A549 (cell line): ENCODE results near the gene RAB21. TPM values are rescaled to one million over a fixed set of nuclear protein-coding genes. Genes with fewer than 3 reads are reported as not detected.

Source experiments
- ATAC-seq, 2 experiments: fragments of 200-7000 bp in 1 of 2; fragments of >200 bp in 1 of 2; cut with Nextera tagmentation in 1 of 2; cut with Tn5 transposase in 1 of 2; 3 replicates each; pipeline versions ENCODE4 v1.8.0 to v1.9.1; 2018 to 2020; ENCODE audit warnings: mild to moderate bottlenecking in 1 of 2, moderate library complexity in 1 of 2
- CTCF ChIA-PET: fragments of 300-600 bp; sonication (Branson Sonifier 250); formaldehyde crosslinking; extraction: SDS; loops from one replicate; lab custom pipeline; 2021; ENCODE audit warnings: antibody characterized with exemption, inconsistent platforms; lab: Yijun Ruan, JAX
- POLR2A ChIA-PET: fragments of 350-600 bp; formaldehyde crosslinking; extraction: SDS; loops from one replicate; lab custom pipeline; 2021; ENCODE audit warnings: antibody characterized with exemption, inconsistent platforms; lab: Yijun Ruan, JAX
- DNase-seq, 2 experiments: peaks; one replicate each; pipeline versions ENCODE4 v3.0.0 to v3.0.0-alpha.2; 2011 to 2016; ENCODE audit warnings: low read depth in 1 of 2, low spot score in 1 of 2
- FAIRE-seq: peaks from 2 replicates; lab custom pipeline; 2011; peaks lifted over from hg19 to GRCh38; lab: Jason Lieb, UNC
- H3K27ac ChIP-seq, 2 experiments: fragments of >200 bp; sonication (Bioruptor Twin); formaldehyde crosslinking; 3 replicates each; pipeline ENCODE4 v1.5.1; 2016 to 2017
- H3K4me1 ChIP-seq: fragments of >200 bp; sonication (Bioruptor Twin); formaldehyde crosslinking; 3 replicates; pipeline ENCODE4 v1.6.1; 2016
- H3K4me2 ChIP-seq: fragments of >200 bp; sonication (Bioruptor Twin); formaldehyde crosslinking; 3 replicates; pipeline ENCODE4 v1.6.1; 2016
- H3K4me3 ChIP-seq: fragments of >200 bp; sonication (Bioruptor Twin); formaldehyde crosslinking; 3 replicates; pipeline ENCODE4 v1.5.1; 2016
- H3K9me3 ChIP-seq: fragments of >200 bp; sonication (Bioruptor Twin); formaldehyde crosslinking; 3 replicates; pipeline ENCODE4 v1.6.1; 2016
- CEBPB ChIP-seq, 2 experiments: fragments of >200 bp in 1 of 2; sonication (Bioruptor Twin) in 1 of 2; formaldehyde crosslinking in 1 of 2; IDR thresholded peaks; 2 replicates each; pipeline ENCODE4 v1.6.1; 2012 to 2016
- CHD2 ChIP-seq: fragments of 150-350 bp; IDR thresholded peaks from 2 replicates; pipeline ENCODE4 v1.6.1; 2014; ENCODE audit warnings: low read length; ENCODE audit not compliant: partially characterized antibody
- EHF ChIP-seq: fragments of 250-450 bp; sonication (Bioruptor Pico); IDR thresholded peaks from 2 replicates; pipeline ENCODE4 v1.5.0; 2020; ENCODE audit warnings: mild to moderate bottlenecking
- FOSL2 ChIP-seq, 2 experiments: fragments of 450-650 bp in 1 of 2; fragments of >200 bp in 1 of 2; sonication (Bioruptor Twin) in 1 of 2; formaldehyde crosslinking; IDR thresholded peaks; 2 replicates each; pipeline versions ENCODE4 v1.5.0 to v1.6.1; 2016 to 2020; ENCODE audit warnings: mild to moderate bottlenecking in 1 of 2, moderate library complexity in 1 of 2
- KDM5A ChIP-seq: fragments of 200-600 bp; sonication (generic); IDR thresholded peaks from 2 replicates; pipeline ENCODE4 v1.6.1; 2016; ENCODE audit warnings: antibody characterized with exemption, mild to moderate bottlenecking
- MAFK ChIP-seq: fragments of 450-650 bp; IDR thresholded peaks from 2 replicates; pipeline ENCODE4 v1.6.1; 2014; ENCODE audit not compliant: partially characterized antibody
- MAZ ChIP-seq: fragments of 150-350 bp; IDR thresholded peaks from 2 replicates; pipeline ENCODE4 v1.6.1; 2014; ENCODE audit warnings: antibody characterized with exemption, low read depth, low read length, borderline replicate concordance
- NFE2L2 ChIP-seq: fragments of 150-350 bp; conservative IDR thresholded peaks from 2 replicates; pipeline ENCODE4 v1.6.1; 2014; ENCODE audit warnings: low read length
- NPAS2 ChIP-seq: fragments of 250-450 bp; sonication (Bioruptor Pico); IDR thresholded peaks from 2 replicates; pipeline ENCODE4 v1.8.0; 2022; ENCODE audit warnings: mild to moderate bottlenecking, moderate library complexity, borderline replicate concordance
- TP53 ChIP-seq: fragments of 250-450 bp; sonication (Bioruptor Pico); IDR thresholded peaks from 2 replicates; pipeline ENCODE4 v1.5.0; 2021; ENCODE audit warnings: mild to moderate bottlenecking, moderate library complexity
- ZC3H11A ChIP-seq: fragments of 450-650 bp; IDR thresholded peaks from 2 replicates; pipeline ENCODE4 v1.6.1; 2014; ENCODE audit warnings: antibody characterized with exemption, mild to moderate bottlenecking
- ZFP36 ChIP-seq: fragments of 450-650 bp; IDR thresholded peaks from 2 replicates; pipeline ENCODE4 v1.6.1; 2014; ENCODE audit warnings: borderline replicate concordance; ENCODE audit not compliant: partially characterized antibody
- WGBS: methylation state at CpG from one replicate; pipeline ENCODE4 v1.1.6; 2017; ENCODE audit errors: missing lambda C conversion rate; 5-methylcytosine and 5-hydroxymethylcytosine counted together
- polyA plus RNA-seq, 4 experiments: library from polyadenylated mRNA; depleted of rRNA in 3 of 4; stranded (reverse); fragments of >200 nt; fragmentation: RNase III in 1 of 4; extraction: RNeasy Plus Mini Kit Qiagen cat#74134 plus additional on column Dnase treatment in 1 of 4; gene quantifications; 2 replicates in 3 of 4; 3 replicates in 1 of 4; pipeline ENCODE4 v1.2.3, GENCODE V29; 2011 to 2017
- TF ChIP-seq, protein P1 (sequence below): IDR thresholded peaks from 2 replicates; pipeline ENCODE4 v1.6.1; 2012
- TF ChIP-seq, protein P2 (sequence below): fragments of >200 bp; sonication (Bioruptor Twin); formaldehyde crosslinking; IDR thresholded peaks from 3 replicates; pipeline ENCODE4 v1.6.1; 2016
- TF ChIP-seq, protein P3 (sequence below): fragments of >200 bp; sonication (Bioruptor Twin); formaldehyde crosslinking; IDR thresholded peaks from 2 replicates; pipeline ENCODE4 v1.6.1; 2016
- TF ChIP-seq, protein P4 (sequence below): fragments of >200 bp; sonication (Bioruptor Twin); formaldehyde crosslinking; IDR thresholded peaks from 3 replicates; pipeline ENCODE4 v1.5.1; 2016
- TF ChIP-seq, protein P5 (sequence below): fragments of 250-450 bp; sonication (Bioruptor Pico); IDR thresholded peaks from 2 replicates; pipeline ENCODE4 v1.5.0; 2020; ENCODE audit warnings: low read depth, mild to moderate bottlenecking, moderate library complexity

Gene RAB21
- polyA plus RNA-seq, 2 of the 4 experiments (the other 2 are of a cell fraction), result 33.1 to 33.3 TPM

DNA sequence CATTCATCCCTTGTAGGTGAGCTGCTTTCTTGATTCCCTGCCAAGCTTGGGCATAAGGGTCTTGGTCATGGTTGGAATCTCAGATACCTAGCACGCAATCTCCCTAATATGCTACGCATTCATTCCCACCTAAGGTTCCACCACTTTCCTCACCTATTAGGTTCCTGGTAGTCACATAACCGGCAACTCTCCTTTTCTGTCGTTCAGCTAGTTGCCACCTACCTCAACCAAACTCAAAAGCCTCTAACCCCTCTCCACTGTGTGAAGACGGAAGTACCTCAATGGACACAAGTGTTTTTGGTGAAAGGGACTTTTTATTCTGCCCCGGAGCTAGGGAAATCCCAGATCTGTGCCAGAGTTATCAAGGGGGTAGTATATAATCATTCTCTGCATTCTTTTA lies 83.6 kb downstream of the RAB21 start (continued):
- TF ChIP-seq, protein P1, sequence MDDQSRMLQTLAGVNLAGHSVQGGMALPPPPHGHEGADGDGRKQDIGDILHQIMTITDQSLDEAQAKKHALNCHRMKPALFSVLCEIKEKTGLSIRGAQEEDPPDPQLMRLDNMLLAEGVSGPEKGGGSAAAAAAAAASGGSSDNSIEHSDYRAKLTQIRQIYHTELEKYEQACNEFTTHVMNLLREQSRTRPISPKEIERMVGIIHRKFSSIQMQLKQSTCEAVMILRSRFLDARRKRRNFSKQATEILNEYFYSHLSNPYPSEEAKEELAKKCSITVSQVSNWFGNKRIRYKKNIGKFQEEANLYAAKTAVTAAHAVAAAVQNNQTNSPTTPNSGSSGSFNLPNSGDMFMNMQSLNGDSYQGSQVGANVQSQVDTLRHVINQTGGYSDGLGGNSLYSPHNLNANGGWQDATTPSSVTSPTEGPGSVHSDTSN, result no peak

DNA sequence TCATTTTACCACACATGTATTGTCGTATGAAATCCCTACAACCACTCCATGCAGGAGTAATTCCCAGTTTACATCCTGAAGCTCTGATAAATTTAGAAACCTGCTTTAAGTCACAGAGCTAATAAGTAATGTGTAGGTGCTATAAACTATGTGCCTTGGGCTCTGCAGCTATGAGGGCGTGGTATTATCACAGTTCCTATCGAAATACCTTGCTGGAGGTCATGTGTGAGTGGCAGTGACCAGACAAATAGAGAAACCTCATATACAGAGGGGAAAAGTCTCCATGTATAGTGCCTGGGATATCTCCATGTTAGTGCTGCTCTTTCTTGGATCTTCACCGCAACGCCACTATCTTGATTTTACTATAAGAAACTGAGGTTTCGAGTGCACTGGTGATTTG lies 84.0 kb downstream of the RAB21 start:
- Histone ChIP-seq H3K4me1 (peaks cover 6% of the 10 kb centered on the region; the same call in 1 of the 3 replicates), H3K27ac (peak overlapping the region; percentile 78 to 88; a peak in 3 of 6 replicates), H3K9me3 (no peaks in the 10 kb centered on the region), H3K4me3 (peak overlapping the region; percentile 76; the same call in 2 of the 3 replicates), H3K4me2 (peak overlapping the region; percentile 87)
- CTCF ChIA-PET, result interaction anchor here (0.8 to 3.6 kb wide), 3 partner anchors 47 to 63 kb away, joined by 3 to 12 read pairs (median 3); no protein-coding TSS in a partner anchor
- DNase-seq (no peak), ATAC-seq (no peak), FAIRE-seq (no peak)
- TF ChIP-seq TP53 (CRISPR knock-in tag), result no peak
- no peak for TF ChIP-seq ZC3H11A
- TF ChIP-seq ZFP36, result no peak
- TF ChIP-seq CHD2, result no peak
- TF ChIP-seq, protein P2, sequence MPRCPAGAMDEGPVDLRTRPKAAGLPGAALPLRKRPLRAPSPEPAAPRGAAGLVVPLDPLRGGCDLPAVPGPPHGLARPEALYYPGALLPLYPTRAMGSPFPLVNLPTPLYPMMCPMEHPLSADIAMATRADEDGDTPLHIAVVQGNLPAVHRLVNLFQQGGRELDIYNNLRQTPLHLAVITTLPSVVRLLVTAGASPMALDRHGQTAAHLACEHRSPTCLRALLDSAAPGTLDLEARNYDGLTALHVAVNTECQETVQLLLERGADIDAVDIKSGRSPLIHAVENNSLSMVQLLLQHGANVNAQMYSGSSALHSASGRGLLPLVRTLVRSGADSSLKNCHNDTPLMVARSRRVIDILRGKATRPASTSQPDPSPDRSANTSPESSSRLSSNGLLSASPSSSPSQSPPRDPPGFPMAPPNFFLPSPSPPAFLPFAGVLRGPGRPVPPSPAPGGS, result no peak
- TF ChIP-seq, protein P3, sequence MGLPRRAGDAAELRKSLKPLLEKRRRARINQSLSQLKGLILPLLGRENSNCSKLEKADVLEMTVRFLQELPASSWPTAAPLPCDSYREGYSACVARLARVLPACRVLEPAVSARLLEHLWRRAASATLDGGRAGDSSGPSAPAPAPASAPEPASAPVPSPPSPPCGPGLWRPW, result no peak
- TF ChIP-seq KDM5A, result no peak
- no peak for TF ChIP-seq NPAS2 (CRISPR knock-in tag)
- TF ChIP-seq EHF (CRISPR knock-in tag), result no peak
- no peak for TF ChIP-seq MAZ
- TF ChIP-seq CEBPB (IDR thresholded peaks at IDR 0.05), result no peak
- no peak for TF ChIP-seq NFE2L2
- TF ChIP-seq, protein P4, sequence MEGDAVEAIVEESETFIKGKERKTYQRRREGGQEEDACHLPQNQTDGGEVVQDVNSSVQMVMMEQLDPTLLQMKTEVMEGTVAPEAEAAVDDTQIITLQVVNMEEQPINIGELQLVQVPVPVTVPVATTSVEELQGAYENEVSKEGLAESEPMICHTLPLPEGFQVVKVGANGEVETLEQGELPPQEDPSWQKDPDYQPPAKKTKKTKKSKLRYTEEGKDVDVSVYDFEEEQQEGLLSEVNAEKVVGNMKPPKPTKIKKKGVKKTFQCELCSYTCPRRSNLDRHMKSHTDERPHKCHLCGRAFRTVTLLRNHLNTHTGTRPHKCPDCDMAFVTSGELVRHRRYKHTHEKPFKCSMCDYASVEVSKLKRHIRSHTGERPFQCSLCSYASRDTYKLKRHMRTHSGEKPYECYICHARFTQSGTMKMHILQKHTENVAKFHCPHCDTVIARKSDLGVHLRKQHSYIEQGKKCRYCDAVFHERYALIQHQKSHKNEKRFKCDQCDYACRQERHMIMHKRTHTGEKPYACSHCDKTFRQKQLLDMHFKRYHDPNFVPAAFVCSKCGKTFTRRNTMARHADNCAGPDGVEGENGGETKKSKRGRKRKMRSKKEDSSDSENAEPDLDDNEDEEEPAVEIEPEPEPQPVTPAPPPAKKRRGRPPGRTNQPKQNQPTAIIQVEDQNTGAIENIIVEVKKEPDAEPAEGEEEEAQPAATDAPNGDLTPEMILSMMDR, result no peak
- TF ChIP-seq, protein P5, sequence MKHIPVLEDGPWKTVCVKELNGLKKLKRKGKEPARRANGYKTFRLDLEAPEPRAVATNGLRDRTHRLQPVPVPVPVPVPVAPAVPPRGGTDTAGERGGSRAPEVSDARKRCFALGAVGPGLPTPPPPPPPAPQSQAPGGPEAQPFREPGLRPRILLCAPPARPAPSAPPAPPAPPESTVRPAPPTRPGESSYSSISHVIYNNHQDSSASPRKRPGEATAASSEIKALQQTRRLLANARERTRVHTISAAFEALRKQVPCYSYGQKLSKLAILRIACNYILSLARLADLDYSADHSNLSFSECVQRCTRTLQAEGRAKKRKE (CRISPR knock-in tag), result no peak
- 92% methylated on average over 6 of the region's 6 CpGs for WGBS
- POLR2A ChIA-PET, result no interaction called here

DNA sequence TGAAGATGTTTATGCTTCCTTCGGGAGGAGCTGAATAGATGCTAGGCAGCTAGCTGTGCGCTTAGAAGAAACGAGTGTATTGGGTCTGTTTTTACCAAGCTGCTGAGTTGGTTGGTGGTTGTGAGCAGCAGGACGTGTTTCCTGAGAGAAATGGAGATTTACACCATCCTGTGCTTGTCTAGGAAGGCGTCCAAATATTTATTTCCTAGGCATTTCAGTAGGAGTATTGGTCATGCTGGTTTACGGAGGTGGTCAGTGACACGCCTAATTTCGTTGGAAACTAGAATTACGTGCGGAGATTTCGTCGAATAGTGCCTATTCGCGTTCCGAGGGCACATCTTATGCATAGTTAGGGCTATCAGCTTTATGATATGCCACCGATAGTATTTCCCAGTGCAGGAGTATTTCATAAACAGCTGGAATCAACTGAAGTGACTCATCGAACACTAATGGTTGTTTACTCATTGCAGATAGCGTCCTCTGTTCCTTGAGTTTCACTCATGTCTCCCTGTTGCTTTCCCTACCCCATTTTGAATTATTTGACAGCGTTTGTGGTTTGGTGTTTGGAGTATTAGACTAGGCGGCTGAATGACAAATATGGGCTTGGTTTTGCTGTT lies 85.7 kb downstream of the RAB21 start:
- CTCF ChIA-PET, result interaction anchor here (3.6 kb wide), 1 partner anchor 60 kb away, joined by 12 read pairs; no protein-coding TSS in a partner anchor
- no peaks in the 10 kb centered on the region for H3K9me3 ChIP-seq
- H3K4me2 ChIP-seq, result peak overlapping the region; percentile 87
- no peak for FAIRE-seq
- peak overlapping the region; percentile 78 to 88 for H3K27ac ChIP-seq
- ATAC-seq, result peak; percentile 43 to 45; a peak in 4 of 6 replicates
- H3K4me3 ChIP-seq, result peak overlapping the region; percentile 76
- H3K4me1 ChIP-seq, result peaks cover 6% of the 10 kb centered on the region; the same call in 1 of the 3 replicates
- WGBS, result 8% methylated on average over 20 of the region's 20 CpGs
- DNase-seq, result peak; percentile 39 to 49
- POLR2A ChIA-PET, result no interaction called here
- TF ChIP-seq MAFK (no peak), FOSL2 (IDR thresholded peaks at IDR 0.05) (no peak), FOSL2 (CRISPR knock-in tag; IDR thresholded peaks at IDR 0.05) (peak; percentile 90)
